Fibroblast of lung (primary cell): ENCODE measurements around the gene HSPA8.

Experiments
- EZH2 ChIP-seq: IDR thresholded peaks from 2 replicates; pipeline ENCODE4 v1.5.1; 2012; ENCODE audit warnings: low read length, control low read depth, mild to moderate bottlenecking; ENCODE audit errors: missing control alignments
- TF ChIP-seq, protein P1 (sequence below), 2 donors: IDR thresholded peaks in 1 of 2; conservative IDR thresholded peaks in 1 of 2; 1 replicate in 1 of 2; 2 replicates in 1 of 2; pipeline ENCODE4 v1.5.1; 2011 to 2012; ENCODE audit warnings: low read length in 2 of 2, control low read depth in 1 of 2, inconsistent platforms in 1 of 2, low read depth in 1 of 2, mild to moderate bottlenecking in 1 of 2

GRCh38 chr11:123057661-123058305 lies 4.2 kb downstream of the HSPA8 start:
- TF ChIP-seq, protein P1, sequence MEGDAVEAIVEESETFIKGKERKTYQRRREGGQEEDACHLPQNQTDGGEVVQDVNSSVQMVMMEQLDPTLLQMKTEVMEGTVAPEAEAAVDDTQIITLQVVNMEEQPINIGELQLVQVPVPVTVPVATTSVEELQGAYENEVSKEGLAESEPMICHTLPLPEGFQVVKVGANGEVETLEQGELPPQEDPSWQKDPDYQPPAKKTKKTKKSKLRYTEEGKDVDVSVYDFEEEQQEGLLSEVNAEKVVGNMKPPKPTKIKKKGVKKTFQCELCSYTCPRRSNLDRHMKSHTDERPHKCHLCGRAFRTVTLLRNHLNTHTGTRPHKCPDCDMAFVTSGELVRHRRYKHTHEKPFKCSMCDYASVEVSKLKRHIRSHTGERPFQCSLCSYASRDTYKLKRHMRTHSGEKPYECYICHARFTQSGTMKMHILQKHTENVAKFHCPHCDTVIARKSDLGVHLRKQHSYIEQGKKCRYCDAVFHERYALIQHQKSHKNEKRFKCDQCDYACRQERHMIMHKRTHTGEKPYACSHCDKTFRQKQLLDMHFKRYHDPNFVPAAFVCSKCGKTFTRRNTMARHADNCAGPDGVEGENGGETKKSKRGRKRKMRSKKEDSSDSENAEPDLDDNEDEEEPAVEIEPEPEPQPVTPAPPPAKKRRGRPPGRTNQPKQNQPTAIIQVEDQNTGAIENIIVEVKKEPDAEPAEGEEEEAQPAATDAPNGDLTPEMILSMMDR (conservative IDR thresholded peaks at IDR 0.05 in 1 of 2, IDR thresholded peaks at IDR 0.05 in 1 of 2; ENCODE audit: low read depth in 1 of 2, low read length in 2 of 2), result no peak
- TF ChIP-seq EZH2, result no peak
